Activated CD4-positive, alpha-beta memory T cell treated with anti-CD3 and anti-CD28 coated beads, Interleukin-2, amount 10 ng/mL, durations not matched to agents 7 days and 5 days (primary cell): ENCODE results near the gene AMZ1. TPM values are rescaled to one million over a fixed set of nuclear protein-coding genes. Genes with fewer than 3 reads are reported as not detected.
A peak's percentile ranks its signal among the peaks of the same experiment; 100 is the strongest.
"Not testable (repeated sequence)": the region's sequence is repeated elsewhere in the genome, so short reads cannot be mapped to it uniquely, and the experiment has no call there.

Experiments used
- CTCF ChIA-PET: fragments of 350-600 bp; sonication (Branson Sonifier 250); formaldehyde crosslinking; loops from one replicate; lab custom pipeline; 2021; ENCODE audit warnings: antibody characterized with exemption, inconsistent platforms; lab: Charles Lee
- POLR2A ChIA-PET: fragments of 350-600 bp; sonication (Branson Sonifier 250); formaldehyde crosslinking; loops from one replicate; lab custom pipeline; 2021; ENCODE audit warnings: antibody characterized with exemption; lab: Charles Lee
- DNase-seq: peaks from one replicate; pipeline ENCODE4 v3.0.0-alpha.2; 2020
- H3K27ac Mint-ChIP-seq: one replicate; pipeline ENCODE4 v1.8.0; 2021; ENCODE audit warnings: mild to moderate bottlenecking, mixed read lengths
- H3K27me3 Mint-ChIP-seq: one replicate; pipeline ENCODE4 v1.8.0; 2021; ENCODE audit warnings: mixed read lengths
- H3K36me3 Mint-ChIP-seq: one replicate; pipeline ENCODE4 v1.8.0; 2021; ENCODE audit warnings: low read depth, mixed read lengths
- H3K4me1 Mint-ChIP-seq: one replicate; pipeline ENCODE4 v1.8.0; 2021; ENCODE audit warnings: mixed read lengths
- H3K4me3 Mint-ChIP-seq: one replicate; pipeline ENCODE4 v1.8.0; 2021; ENCODE audit warnings: mild to moderate bottlenecking, mixed read lengths
- H3K9me3 Mint-ChIP-seq: one replicate; pipeline ENCODE4 v1.8.0; 2021; ENCODE audit warnings: mixed read lengths
- total RNA-seq, 2 experiments: library from RNA; stranded (reverse); gene quantifications; one replicate each; pipeline ENCODE4 v1.2.3, GENCODE V29; 2021

AMZ1 gene
- total RNA-seq, 2 experiments from 2014 or later = 0.78 to 0.88 TPM

DNA sequence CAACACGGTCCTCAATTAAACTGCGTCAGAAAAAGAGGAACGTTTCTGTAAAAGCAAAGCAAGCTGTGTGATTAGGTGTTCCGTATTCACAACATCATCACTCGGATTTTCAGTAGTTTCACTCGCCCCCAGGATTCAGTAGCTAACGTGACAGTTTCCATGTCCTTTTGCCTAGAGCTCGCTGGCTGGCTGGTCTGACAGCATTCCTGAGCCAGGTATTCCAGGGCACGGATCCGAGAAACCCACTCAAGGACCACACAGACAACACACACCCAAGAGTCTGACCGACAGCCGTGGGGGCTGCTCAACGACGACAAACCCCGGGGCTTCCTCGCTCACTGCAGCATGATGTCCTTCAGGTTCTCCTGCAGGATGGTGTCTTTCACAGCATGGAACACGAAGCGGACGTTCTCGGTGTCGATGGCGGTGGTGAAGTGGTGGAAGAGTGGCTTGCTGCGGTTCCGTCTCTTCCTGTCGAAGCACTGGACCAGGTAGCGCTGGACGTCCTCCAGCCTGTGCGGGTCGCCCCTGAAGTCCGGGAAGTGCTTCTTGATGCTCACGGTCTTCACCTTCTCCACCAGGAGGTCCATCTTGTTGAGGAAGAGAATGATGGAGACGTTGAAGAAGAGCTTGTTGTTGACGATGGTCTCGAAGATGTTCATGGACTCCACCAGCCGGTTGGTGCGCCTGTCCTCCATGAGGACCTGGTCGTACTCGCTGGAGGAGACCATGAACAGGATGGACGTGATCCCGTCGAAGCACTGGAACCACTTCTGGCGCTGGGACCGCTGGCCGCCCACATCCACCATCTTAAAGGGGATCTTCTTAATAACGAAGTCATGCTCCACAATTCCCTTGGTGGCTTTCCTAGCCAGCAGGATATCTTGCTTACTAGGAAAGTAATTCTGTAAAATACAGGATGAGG, 43.1 kb downstream of the AMZ1 start:
- Mint-ChIP-seq H3K4me1 (peaks cover 18% of the 10 kb centered on the region), H3K4me3 (no peak overlapping the region), H3K27ac (peak overlapping the region; percentile 45), H3K36me3 (peaks cover 6% of the 10 kb centered on the region), H3K27me3 (no peaks in the 10 kb centered on the region), H3K9me3 (no peaks in the 10 kb centered on the region)
- DNase-seq = peak; percentile 12
- ChIA-PET POLR2A (no interaction called here), CTCF (no interaction called here)

DNA sequence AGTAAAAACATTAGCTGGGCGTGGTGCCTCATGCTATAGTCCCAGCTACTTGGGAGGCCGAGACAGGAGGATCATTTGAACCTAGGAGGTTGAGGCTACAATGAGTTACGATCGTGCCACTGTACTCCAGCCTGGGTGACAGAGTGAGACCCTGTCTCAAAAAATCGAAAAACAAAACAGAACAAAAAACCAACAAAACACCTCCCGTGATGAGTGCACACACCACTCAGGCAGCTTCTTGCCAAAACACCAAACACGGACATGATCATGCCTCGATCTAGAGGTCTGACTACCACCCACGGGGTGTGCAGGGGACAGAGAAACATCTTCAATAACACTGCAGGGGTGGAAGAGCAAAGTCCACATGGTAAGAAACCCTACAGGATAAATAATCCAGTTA, 44.4 kb downstream of the AMZ1 start:
- POLR2A ChIA-PET = interaction anchor here (1.0 kb wide), 1 partner anchor 9 kb away, joined by 3 read pairs; no protein-coding TSS in a partner anchor
- peaks cover 18% of the 10 kb centered on the region for H3K4me1 Mint-ChIP-seq
- no peaks in the 10 kb centered on the region for H3K9me3 Mint-ChIP-seq
- H3K4me3 Mint-ChIP-seq = no peak overlapping the region
- DNase-seq = no peak
- H3K36me3 Mint-ChIP-seq = peaks cover 6% of the 10 kb centered on the region
- CTCF ChIA-PET = interaction anchor here (1.1 kb wide), 1 partner anchor 61 kb away, joined by 3 read pairs; no protein-coding TSS in a partner anchor
- H3K27me3 Mint-ChIP-seq = no peaks in the 10 kb centered on the region
- no peak overlapping the region for H3K27ac Mint-ChIP-seq

- Mint-ChIP-seq H3K4me3 (no peak overlapping the region), H3K27me3 (no peaks in the 10 kb centered on the region), H3K27ac (no peak overlapping the region), H3K9me3 (no peaks in the 10 kb centered on the region), H3K36me3 (peaks cover 6% of the 10 kb centered on the region), H3K4me1 (peaks cover 18% of the 10 kb centered on the region)
- ChIA-PET POLR2A (no interaction called here), CTCF (interaction anchor here (1.1 kb wide), 1 partner anchor 62 kb away, joined by 3 read pairs; no protein-coding TSS in a partner anchor)
- DNase-seq = no peak
Measured at GRCh38 chr7:2732959-2733584, 45.1 kb downstream of the AMZ1 start.

DNA sequence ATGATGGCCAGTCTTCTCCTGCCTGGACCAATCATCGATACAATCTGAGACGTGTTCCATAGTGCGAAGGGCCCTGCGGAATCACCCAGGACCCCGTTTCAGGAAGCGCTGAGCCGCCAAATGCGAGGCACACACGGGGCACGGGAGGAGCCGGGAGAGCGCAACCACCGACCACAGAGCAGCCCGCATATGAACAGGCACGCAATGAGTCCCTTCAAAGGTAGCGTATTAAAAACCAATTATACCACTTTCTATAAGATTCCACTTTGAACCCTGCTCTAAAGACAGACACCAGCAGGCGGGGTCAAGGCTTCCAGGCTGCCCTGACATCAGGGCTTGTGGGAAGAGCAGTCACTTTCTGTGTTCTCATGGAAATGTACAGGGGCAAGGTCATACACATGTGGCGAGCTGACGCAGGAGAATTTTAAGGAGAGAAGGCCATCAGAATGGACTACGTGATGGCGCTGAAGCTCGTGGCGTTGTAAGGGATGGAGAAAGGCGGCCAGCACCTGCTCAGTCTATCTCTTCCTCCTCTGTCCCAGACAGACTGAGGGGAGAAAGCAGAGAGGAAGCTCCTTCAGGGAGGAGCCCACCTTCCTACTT, 46.2 kb downstream of the AMZ1 start:
- Mint-ChIP-seq H3K36me3 (peaks cover 6% of the 10 kb centered on the region), H3K4me1 (peaks cover 18% of the 10 kb centered on the region), H3K27ac (no peak overlapping the region), H3K9me3 (no peaks in the 10 kb centered on the region), H3K27me3 (no peaks in the 10 kb centered on the region), H3K4me3 (no peak overlapping the region)
- ChIA-PET CTCF (no interaction called here), POLR2A (no interaction called here)
- DNase-seq = peak; percentile 3

DNA sequence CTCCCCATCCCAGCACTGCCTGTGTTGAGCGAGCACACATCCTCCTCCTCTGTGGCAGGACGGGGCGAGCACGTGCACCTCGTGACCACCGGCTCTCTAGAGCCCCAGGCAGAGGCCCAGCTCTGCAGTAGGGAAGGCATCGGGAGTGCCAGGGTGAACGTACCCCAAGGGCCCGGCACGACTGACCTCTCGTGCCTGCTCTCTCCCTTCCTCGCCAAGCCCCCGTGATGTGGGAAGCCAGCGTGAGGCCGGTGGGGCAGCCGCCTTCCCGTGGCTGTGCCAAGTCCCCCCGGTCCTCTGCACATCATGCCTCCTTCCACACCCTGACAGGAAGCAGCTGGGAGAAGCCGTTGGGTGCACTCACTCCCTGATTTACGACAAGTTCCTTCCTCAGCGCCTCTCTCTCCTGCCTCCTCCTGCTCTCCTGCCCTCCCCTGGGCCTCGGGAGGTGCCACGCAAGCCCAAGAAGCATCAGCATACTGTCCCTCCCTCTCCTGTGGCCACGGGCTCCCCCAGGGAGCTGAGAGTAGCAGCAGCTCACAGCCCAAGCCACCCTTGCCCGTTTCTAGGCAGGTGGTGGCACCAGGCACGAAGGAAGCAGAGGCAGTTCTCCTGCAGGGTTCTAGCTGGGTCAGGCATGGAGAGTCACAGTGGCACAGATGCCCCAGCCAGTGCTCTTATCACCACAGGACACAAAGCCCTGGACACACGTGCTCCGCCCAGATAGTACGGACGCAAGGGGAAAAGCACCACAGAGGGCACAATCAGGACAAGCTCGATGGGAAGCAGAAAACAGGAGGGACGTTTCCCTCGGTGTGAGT, 47.0 kb downstream of the AMZ1 start:
- Mint-ChIP-seq H3K27ac (no peak overlapping the region), H3K27me3 (no peaks in the 10 kb centered on the region), H3K9me3 (no peaks in the 10 kb centered on the region), H3K4me3 (no peak overlapping the region), H3K36me3 (peaks cover 5% of the 10 kb centered on the region), H3K4me1 (peaks cover 18% of the 10 kb centered on the region)
- DNase-seq = peak; percentile 9
- ChIA-PET POLR2A (no interaction called here), CTCF (no interaction called here)

GRCh38 chr7:2735744-2736143, 47.7 kb downstream of the AMZ1 start:
- Mint-ChIP-seq H3K27ac (no peak overlapping the region), H3K9me3 (no peaks in the 10 kb centered on the region), H3K4me3 (no peak overlapping the region), H3K4me1 (peaks cover 17% of the 10 kb centered on the region), H3K36me3 (peaks cover 2% of the 10 kb centered on the region), H3K27me3 (no peaks in the 10 kb centered on the region)
- CTCF ChIA-PET = no interaction called here
- DNase-seq = peak; percentile 9
- POLR2A ChIA-PET = no interaction called here

GRCh38 chr7:2736411-2736914, 48.5 kb downstream of the AMZ1 start:
- CTCF ChIA-PET = no interaction called here
- H3K27ac Mint-ChIP-seq = no peak overlapping the region
- POLR2A ChIA-PET = no interaction called here

GRCh38 chr7:2737005-2737743, 49.2 kb downstream of the AMZ1 start:
- POLR2A ChIA-PET = interaction anchor here (0.9 kb wide), 1 partner anchor 18 kb away, joined by 3 read pairs; no protein-coding TSS in a partner anchor
- CTCF ChIA-PET = interaction anchor here (1.3 kb wide), 1 partner anchor 27 kb away, joined by 3 read pairs; no protein-coding TSS in a partner anchor
- H3K9me3 Mint-ChIP-seq, DNase-seq, H3K27ac Mint-ChIP-seq, H3K4me1 Mint-ChIP-seq, H3K27me3 Mint-ChIP-seq, H3K36me3 Mint-ChIP-seq, H3K4me3 Mint-ChIP-seq: not testable (repeated sequence)

More at GRCh38 chr7:2736411-2736914, 48.5 kb downstream of the AMZ1 start:
- Mint-ChIP-seq H3K36me3 (peaks cover 2% of the 10 kb centered on the region), H3K4me1 (peaks cover 13% of the 10 kb centered on the region), H3K4me3 (no peak overlapping the region), H3K9me3 (no peaks in the 10 kb centered on the region), H3K27me3 (no peaks in the 10 kb centered on the region)
- DNase-seq = peak; percentile 11

- DNase-seq = peak; percentile 9
- Mint-ChIP-seq H3K9me3 (no peaks in the 10 kb centered on the region), H3K27me3 (no peaks in the 10 kb centered on the region), H3K36me3 (no peaks in the 10 kb centered on the region), H3K4me1 (peaks cover 2% of the 10 kb centered on the region), H3K27ac (no peak overlapping the region), H3K4me3 (no peak overlapping the region)
- POLR2A ChIA-PET = interaction anchor here (0.9 kb wide), 1 partner anchor 19 kb away, joined by 3 read pairs; no protein-coding TSS in a partner anchor
- CTCF ChIA-PET = interaction anchor here (1.3 kb wide), 1 partner anchor 28 kb away, joined by 3 read pairs; no protein-coding TSS in a partner anchor
Measured at GRCh38 chr7:2737771-2738540, 50.0 kb downstream of the AMZ1 start.

DNA sequence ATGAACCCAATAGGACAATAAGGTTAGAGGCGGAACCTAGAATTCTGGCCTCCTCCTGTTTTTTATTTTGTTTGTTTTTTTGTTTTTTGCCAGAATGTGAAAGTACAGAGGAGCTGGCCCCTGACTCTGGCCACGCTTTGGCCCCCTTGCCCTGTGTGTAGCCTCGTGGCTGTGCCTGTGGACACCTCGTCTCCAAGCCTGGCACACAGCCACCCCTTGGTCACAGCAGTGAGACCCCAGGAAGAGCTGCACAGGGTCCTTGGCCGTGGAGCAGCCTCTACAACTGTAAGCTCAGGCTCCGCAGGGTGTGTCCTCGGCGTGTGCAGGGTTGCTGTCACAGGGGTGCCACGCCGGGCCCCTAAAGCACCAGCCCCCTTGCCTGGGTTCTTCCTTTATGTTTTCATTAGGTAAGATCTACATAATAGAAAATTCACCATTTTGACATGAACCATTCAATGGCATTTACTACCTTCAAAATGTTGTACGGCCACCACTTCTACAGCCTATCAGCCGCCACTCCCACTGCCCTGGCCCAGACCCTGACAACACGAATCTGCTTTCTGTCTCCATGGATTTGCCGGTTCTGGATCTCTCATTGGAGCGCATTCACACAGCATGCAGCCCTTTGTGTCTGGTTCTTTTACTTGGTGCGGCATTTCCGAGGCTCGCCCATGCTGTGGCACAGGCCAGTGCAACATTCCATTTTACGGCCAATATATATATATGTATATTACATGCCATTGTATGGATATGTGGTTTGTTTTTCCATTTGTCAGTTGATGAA, 51.0 kb downstream of the AMZ1 start:
- ChIA-PET CTCF (no interaction called here), POLR2A (no interaction called here)
- Mint-ChIP-seq H3K4me1 (peaks cover 2% of the 10 kb centered on the region), H3K27me3 (no peaks in the 10 kb centered on the region), H3K4me3 (no peak overlapping the region), H3K27ac (no peak overlapping the region), H3K36me3 (no peaks in the 10 kb centered on the region), H3K9me3 (no peaks in the 10 kb centered on the region)
- no peak for DNase-seq
